Karpas-422 (cell line): ENCODE data around the gene IFIH1. TPM values are rescaled to one million over a fixed set of nuclear protein-coding genes. Genes with fewer than 3 reads are reported as not detected.

Source experiments
- DNase-seq: peaks from one replicate; pipeline ENCODE4 v3.0.0-alpha.2; 2015
- H2AFZ ChIP-seq: fragments of 200-600 bp; sonication (generic); 2 replicates; pipeline ENCODE4 v1.6.1; 2014; ENCODE audit warnings: antibody characterized with exemption, low read length, mixed read lengths
- H3K27ac ChIP-seq: fragments of 200-600 bp; sonication (generic); 2 replicates; pipeline ENCODE4 v1.5.1; 2014; ENCODE audit warnings: mild to moderate bottlenecking, low read length, moderate library complexity
- H3K27me3 ChIP-seq: fragments of 200-600 bp; sonication (generic); 2 replicates; pipeline ENCODE4 v1.6.1; 2014; ENCODE audit warnings: low read length, mixed read lengths
- H3K36me3 ChIP-seq: fragments of 200-600 bp; sonication (generic); 2 replicates; pipeline ENCODE4 v1.6.1; 2014; ENCODE audit warnings: low read length, mixed read lengths; ENCODE audit not compliant: insufficient read depth
- H3K4me1 ChIP-seq: fragments of 200-600 bp; sonication (generic); 2 replicates; pipeline ENCODE4 v1.6.1; 2014; ENCODE audit warnings: mild to moderate bottlenecking, low read length, mixed read lengths
- H3K4me2 ChIP-seq: fragments of 200-600 bp; sonication (generic); 2 replicates; pipeline ENCODE4 v1.6.1; 2014; ENCODE audit warnings: low read length, low read depth, mild to moderate bottlenecking; ENCODE audit not compliant: poor library complexity, severe bottlenecking
- H3K4me3 ChIP-seq: fragments of 200-600 bp; sonication (generic); 2 replicates; pipeline ENCODE4 v1.5.1; 2014; ENCODE audit warnings: mild to moderate bottlenecking, antibody characterized with exemption, low read length, mixed read lengths
- H3K79me2 ChIP-seq: fragments of 200-600 bp; sonication (generic); 2 replicates; pipeline ENCODE4 v1.6.1; 2014; ENCODE audit warnings: mild to moderate bottlenecking, low read length, mixed read lengths
- H3K9ac ChIP-seq: fragments of 200-600 bp; sonication (generic); 2 replicates; pipeline ENCODE4 v1.6.0; 2014; ENCODE audit warnings: low read length
- H3K9me2 ChIP-seq: fragments of 200-600 bp; sonication (generic), shearing (Covaris generic); replicated peaks from 2 replicates; pipeline ENCODE4 v1.6.0; 2014; ENCODE audit warnings: mild to moderate bottlenecking, low read length, moderate library complexity; ENCODE audit not compliant: insufficient read depth
- H3K9me3 ChIP-seq: fragments of 300-700, 200-600 bp; sonication (generic); 2 replicates; pipeline ENCODE4 v1.6.1; 2014; ENCODE audit warnings: low read length, mixed read lengths
- H4K20me1 ChIP-seq: fragments of 200-600 bp; sonication (generic); 2 replicates; pipeline ENCODE4 v1.6.1; 2014; ENCODE audit warnings: mild to moderate bottlenecking, antibody characterized with exemption, low read length, low read depth; ENCODE audit not compliant: insufficient read depth
- total RNA-seq: library from RNA; depleted of rRNA; stranded (reverse); fragments of >200 nt; shearing (Covaris generic); gene quantifications from 2 replicates; pipeline ENCODE4 v1.2.3, GENCODE V29; 2014; ENCODE audit warnings: low replicate concordance; rRNA removed

Gene IFIH1
- total RNA-seq, 1 experiment from 2014 or later, result 0.26 TPM

DNA sequence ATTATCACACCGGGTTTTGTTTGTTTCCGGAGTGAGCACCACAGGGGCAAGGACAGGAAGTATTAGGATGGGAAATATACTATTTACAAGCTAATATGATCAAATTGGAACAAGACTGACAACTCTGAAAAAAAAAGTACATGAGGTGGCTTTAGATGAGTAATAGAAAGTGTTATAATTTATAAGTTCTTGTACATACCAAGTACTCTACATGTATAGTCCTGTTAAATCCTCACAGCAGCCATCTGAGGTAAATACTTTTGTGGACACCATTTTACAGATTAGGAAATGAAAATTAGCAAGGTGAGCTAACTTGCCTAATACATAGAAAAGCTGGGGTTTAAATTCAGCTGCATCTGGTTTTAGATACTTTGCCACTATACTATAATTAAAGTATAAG lies 86.5 kb downstream of the IFIH1 start:
- H2AFZ ChIP-seq, result no peak overlapping the region
- DNase-seq, result no peak
- no peak overlapping the region for H3K4me3 ChIP-seq
- no peaks in the 10 kb centered on the region for H3K9me3 ChIP-seq
- H3K27ac ChIP-seq, result no peak overlapping the region
- no peaks in the 10 kb centered on the region for H3K79me2 ChIP-seq
- H3K4me2 ChIP-seq, result no peak overlapping the region
- H3K36me3 ChIP-seq, result no peaks in the 10 kb centered on the region
- H4K20me1 ChIP-seq, result no peaks in the 10 kb centered on the region
- no peaks in the 10 kb centered on the region for H3K4me1 ChIP-seq
- no peaks in the 10 kb centered on the region; the same call in 1 of the 2 replicates for H3K27me3 ChIP-seq
- H3K9me2 ChIP-seq, result no peaks in the 10 kb centered on the region
- H3K9ac ChIP-seq, result no peak overlapping the region

GRCh38 chr2:162230761-162231160 lies 87.7 kb downstream of the IFIH1 start:
- H3K4me3 ChIP-seq, result no peak overlapping the region
- H3K27ac ChIP-seq, result no peak overlapping the region
- no peak overlapping the region for H3K4me2 ChIP-seq
- no peaks in the 10 kb centered on the region; the same call in 1 of the 2 replicates for H3K27me3 ChIP-seq
- H2AFZ ChIP-seq, result no peak overlapping the region
- H3K4me1 ChIP-seq, result no peaks in the 10 kb centered on the region
- no peaks in the 10 kb centered on the region for H3K9me2 ChIP-seq
- no peaks in the 10 kb centered on the region for H3K79me2 ChIP-seq
- DNase-seq, result no peak
- no peak overlapping the region for H3K9ac ChIP-seq
- no peaks in the 10 kb centered on the region for H3K36me3 ChIP-seq
- no peaks in the 10 kb centered on the region for H4K20me1 ChIP-seq
- no peaks in the 10 kb centered on the region for H3K9me3 ChIP-seq

- H4K20me1 ChIP-seq, result no peaks in the 10 kb centered on the region
- H3K79me2 ChIP-seq, result no peaks in the 10 kb centered on the region
- no peak overlapping the region for H3K4me2 ChIP-seq
- H3K27me3 ChIP-seq, result no peaks in the 10 kb centered on the region; the same call in 1 of the 2 replicates
- H3K9ac ChIP-seq, result no peak overlapping the region
- H3K4me1 ChIP-seq, result no peaks in the 10 kb centered on the region
- H3K27ac ChIP-seq, result no peak overlapping the region
- H3K9me2 ChIP-seq, result no peaks in the 10 kb centered on the region
- no peak for DNase-seq
- no peak overlapping the region for H2AFZ ChIP-seq
- no peak overlapping the region for H3K4me3 ChIP-seq
- no peaks in the 10 kb centered on the region for H3K36me3 ChIP-seq
- no peaks in the 10 kb centered on the region for H3K9me3 ChIP-seq
Observed at GRCh38 chr2:162226836-162227235, 91.6 kb downstream of the IFIH1 start.

DNA sequence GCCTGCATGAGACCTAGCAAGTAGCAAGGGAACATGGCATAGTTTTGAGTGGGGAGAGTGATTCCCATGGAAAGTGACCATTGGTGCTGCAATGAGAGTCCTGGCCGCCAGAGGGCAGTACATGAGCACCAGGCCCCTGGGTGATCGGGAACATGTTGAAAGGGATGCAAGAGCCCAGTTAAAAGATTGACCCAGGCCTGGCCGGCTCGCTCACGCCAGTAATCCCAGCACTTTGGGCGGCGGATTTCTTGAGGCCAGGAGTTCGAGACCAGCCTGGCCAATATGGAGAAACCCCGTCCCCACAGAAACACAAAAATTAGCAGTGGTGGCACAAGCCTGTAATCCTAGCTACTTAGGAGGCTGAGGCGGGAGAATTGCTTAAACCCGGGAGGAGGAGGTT lies 97.4 kb downstream of the IFIH1 start:
- H4K20me1 ChIP-seq, result no peaks in the 10 kb centered on the region
- H3K27me3 ChIP-seq, result no peaks in the 10 kb centered on the region
- no peak overlapping the region for H3K4me2 ChIP-seq
- H3K36me3 ChIP-seq, result no peaks in the 10 kb centered on the region
- H3K9me3 ChIP-seq, result no peaks in the 10 kb centered on the region
- no peaks in the 10 kb centered on the region for H3K4me1 ChIP-seq
- no peak overlapping the region for H2AFZ ChIP-seq
- no peak overlapping the region for H3K9ac ChIP-seq
- no peaks in the 10 kb centered on the region for H3K79me2 ChIP-seq
- no peak overlapping the region for H3K4me3 ChIP-seq
- no peak overlapping the region for H3K27ac ChIP-seq
- peak; percentile 67 for DNase-seq
- no peaks in the 10 kb centered on the region for H3K9me2 ChIP-seq

DNA sequence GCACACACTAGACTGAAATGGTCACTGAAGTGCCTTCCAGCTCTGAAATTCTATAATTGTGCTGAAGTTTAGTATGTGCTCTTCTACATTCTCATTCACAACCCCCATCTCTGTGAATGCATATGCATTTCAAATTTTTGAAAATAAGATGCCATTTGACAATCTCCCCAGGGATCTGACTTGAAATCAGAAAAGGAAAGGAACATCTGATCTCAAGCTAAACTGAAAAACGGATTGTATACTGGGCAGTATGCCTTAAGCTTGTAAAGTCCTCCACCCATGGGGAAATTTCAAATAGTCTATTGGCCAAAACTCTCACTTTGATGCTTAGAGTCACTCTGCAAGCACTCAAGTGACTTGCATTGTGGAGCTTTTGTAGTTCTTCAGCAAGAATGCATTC lies 98.1 kb downstream of the IFIH1 start:
- no peak overlapping the region for H2AFZ ChIP-seq
- no peaks in the 10 kb centered on the region for H4K20me1 ChIP-seq
- no peaks in the 10 kb centered on the region for H3K9me3 ChIP-seq
- H3K9ac ChIP-seq, result no peak overlapping the region
- no peak for DNase-seq
- H3K9me2 ChIP-seq, result no peaks in the 10 kb centered on the region
- H3K79me2 ChIP-seq, result no peaks in the 10 kb centered on the region
- H3K4me1 ChIP-seq, result no peaks in the 10 kb centered on the region
- H3K27ac ChIP-seq, result no peak overlapping the region
- H3K27me3 ChIP-seq, result no peaks in the 10 kb centered on the region
- no peaks in the 10 kb centered on the region for H3K36me3 ChIP-seq
- no peak overlapping the region for H3K4me3 ChIP-seq
- H3K4me2 ChIP-seq, result no peak overlapping the region

GRCh38 chr2:162219426-162219825 lies 99.1 kb downstream of the IFIH1 start:
- Histone ChIP-seq H3K79me2 (no peaks in the 10 kb centered on the region), H4K20me1 (no peaks in the 10 kb centered on the region), H3K36me3 (no peaks in the 10 kb centered on the region), H2AFZ (no peak overlapping the region), H3K27me3 (no peaks in the 10 kb centered on the region), H3K27ac (no peak overlapping the region), H3K9ac (no peak overlapping the region), H3K9me3 (no peaks in the 10 kb centered on the region), H3K4me3 (no peak overlapping the region), H3K9me2 (no peaks in the 10 kb centered on the region), H3K4me1 (no peaks in the 10 kb centered on the region), H3K4me2 (no peak overlapping the region)
- DNase-seq, result no peak

DNA sequence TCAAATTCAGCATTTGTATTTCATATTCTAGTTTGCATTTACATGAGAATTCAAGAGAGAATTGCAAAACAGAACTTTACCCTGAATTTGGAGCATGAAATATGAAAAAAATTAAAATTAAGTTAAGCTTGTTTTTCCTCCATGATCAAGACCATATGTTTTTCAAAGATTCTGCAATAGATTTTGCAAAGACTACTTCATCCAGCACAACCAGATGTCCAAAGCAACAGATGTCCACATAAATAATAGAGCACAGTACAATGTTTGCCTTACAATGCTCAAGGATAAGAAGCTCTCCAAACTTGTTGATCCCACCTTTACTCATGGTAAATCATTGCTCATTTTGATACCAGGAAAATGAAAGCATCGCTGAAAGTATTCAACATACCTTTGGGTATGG lies 100.9 kb downstream of the IFIH1 start:
- H3K36me3 ChIP-seq, result no peaks in the 10 kb centered on the region
- H3K9me2 ChIP-seq, result no peaks in the 10 kb centered on the region
- no peaks in the 10 kb centered on the region for H3K9me3 ChIP-seq
- H3K4me1 ChIP-seq, result no peaks in the 10 kb centered on the region
- no peak overlapping the region for H3K27ac ChIP-seq
- no peak overlapping the region for H2AFZ ChIP-seq
- H3K9ac ChIP-seq, result no peak overlapping the region
- no peak overlapping the region for H3K4me2 ChIP-seq
- H3K79me2 ChIP-seq, result no peaks in the 10 kb centered on the region
- H3K27me3 ChIP-seq, result no peaks in the 10 kb centered on the region
- DNase-seq, result no peak
- no peaks in the 10 kb centered on the region for H4K20me1 ChIP-seq
- H3K4me3 ChIP-seq, result no peak overlapping the region

Other genes starting within 250 kb of the IFIH1 start
- gene DPP4, start 244.5 kb downstream of the IFIH1 start, total RNA-seq, result not detected in 2 replicates
- gene GCG, start 166.4 kb downstream of the IFIH1 start, total RNA-seq, result not detected in 2 replicates
- gene FAP, start 75.2 kb downstream of the IFIH1 start, total RNA-seq, result not detected in 2 replicates
- 0.11 TPM in 1 of 2 replicates, not detected in the other for gene GCA, start 25.4 kb upstream of the IFIH1 start, total RNA-seq